ENCODE data around the gene CROCC2. TPM values are rescaled to one million over a fixed set of nuclear protein-coding genes. Genes with fewer than 3 reads are reported as not detected.
A peak's percentile ranks its signal among the peaks of the same experiment; 100 is the strongest.

CROCC2 gene
- total RNA-seq, 6 donors from 2014 or later = 0.23 to 17.8 (median 7.6) TPM

- Histone ChIP-seq H3K4me1 (no peaks in the 10 kb centered on the region), H3K27me3 (no peaks in the 10 kb centered on the region), H3K9me3 (no peaks in the 10 kb centered on the region), H3K27ac (no peak overlapping the region), H3K36me3 (no peaks in the 10 kb centered on the region), H3K4me3 (no peak overlapping the region)
- TF ChIP-seq POLR2A (IDR thresholded peaks at IDR 0.05) = no peak
- TF ChIP-seq CTCF (IDR thresholded peaks at IDR 0.05) = no peak
- no peak for TF ChIP-seq POLR2AphosphoS5 (IDR thresholded peaks at IDR 0.05)
- TF ChIP-seq EP300 (IDR thresholded peaks at IDR 0.05) = no peak
- DNase-seq (peak in 1 of 2 donors; percentile 72), ATAC-seq (ENCODE audit: low FRiP score in 2 of 2) (no peak)
- WGBS, 2 donors = 72 to 85% methylated on average over 2 to 13 of the region's 18 CpGs
Observed at GRCh38 chr2:240878341-240878936, 27.7 kb upstream of the CROCC2 start.

- ATAC-seq (ENCODE audit: low FRiP score in 2 of 2) = peak in 1 of 2 donors; percentile 1
- no peaks in the 10 kb centered on the region for H3K4me1 ChIP-seq
- no peaks in the 10 kb centered on the region for H3K9me3 ChIP-seq
- WGBS, 2 donors = 68 to 71% methylated on average over 7 of the region's 7 CpGs
- peak in 1 of 2 donors; percentile 40 for DNase-seq
- no peaks in the 10 kb centered on the region for H3K27me3 ChIP-seq
- no peaks in the 10 kb centered on the region for H3K36me3 ChIP-seq
- no peak for TF ChIP-seq EP300 (IDR thresholded peaks at IDR 0.05)
- no peak overlapping the region for H3K27ac ChIP-seq
- H3K4me3 ChIP-seq = no peak overlapping the region
Observed at GRCh38 chr2:240879105-240879504, 27.0 kb upstream of the CROCC2 start.

GRCh38 chr2:240881913-240882312, 24.2 kb upstream of the CROCC2 start:
- 62 to 66% methylated on average over 6 of the region's 6 CpGs for WGBS, 2 donors
- no peak for TF ChIP-seq CTCF (IDR thresholded peaks at IDR 0.05)
- TF ChIP-seq POLR2A (IDR thresholded peaks at IDR 0.05) = no peak
- TF ChIP-seq EP300 (IDR thresholded peaks at IDR 0.05) = no peak
- no peak for TF ChIP-seq POLR2AphosphoS5 (IDR thresholded peaks at IDR 0.05)
- no peak overlapping the region for H3K27ac ChIP-seq
- DNase-seq = no peak
- H3K4me1 ChIP-seq = no peaks in the 10 kb centered on the region
- H3K36me3 ChIP-seq = no peaks in the 10 kb centered on the region
- no peak overlapping the region for H3K4me3 ChIP-seq
- H3K27me3 ChIP-seq = no peaks in the 10 kb centered on the region
- no peaks in the 10 kb centered on the region for H3K9me3 ChIP-seq
- no peak for ATAC-seq (ENCODE audit: low FRiP score in 2 of 2)

- Histone ChIP-seq H3K27ac (no peak overlapping the region), H3K36me3 (no peaks in the 10 kb centered on the region), H3K4me1 (no peaks in the 10 kb centered on the region), H3K4me3 (no peak overlapping the region), H3K9me3 (no peaks in the 10 kb centered on the region), H3K27me3 (no peaks in the 10 kb centered on the region)
- DNase-seq = no peak
- ATAC-seq (ENCODE audit: low FRiP score in 2 of 2) = no peak
- WGBS, 2 donors = 91 to 100% methylated on average over 2 of the region's 2 CpGs
- TF ChIP-seq POLR2A (IDR thresholded peaks at IDR 0.05) = no peak
- no peak for TF ChIP-seq CTCF (IDR thresholded peaks at IDR 0.05)
Observed at GRCh38 chr2:240884221-240884620, 21.9 kb upstream of the CROCC2 start.

DNA sequence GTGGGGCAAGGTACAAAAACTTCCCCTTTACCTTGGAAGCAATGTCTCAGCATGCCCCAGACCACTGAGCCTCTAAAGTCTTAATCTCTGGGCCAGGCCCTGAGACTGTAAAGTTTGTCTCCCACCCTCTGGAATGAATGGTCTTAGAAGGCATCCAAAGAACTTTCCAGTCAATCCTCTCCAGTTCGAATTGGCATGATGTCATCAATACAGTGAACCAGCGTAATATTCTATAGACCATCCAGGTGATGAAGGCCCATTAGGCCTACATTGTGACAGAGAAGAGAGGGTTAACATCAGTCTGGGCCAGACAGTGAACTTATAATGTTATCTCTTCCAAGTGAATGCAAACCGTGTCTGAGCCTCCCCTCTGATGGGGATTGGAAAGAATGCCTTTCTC, 21.4 kb upstream of the CROCC2 start:
- DNase-seq = no peak
- no peak overlapping the region for H3K4me3 ChIP-seq
- WGBS, 2 donors = 72 to 81% methylated on average over 3 of the region's 3 CpGs
- TF ChIP-seq CTCF (IDR thresholded peaks at IDR 0.05) (no peak), POLR2A (IDR thresholded peaks at IDR 0.05) (no peak), EP300 (IDR thresholded peaks at IDR 0.05) (no peak), POLR2AphosphoS5 (IDR thresholded peaks at IDR 0.05) (no peak)
- ATAC-seq (ENCODE audit: low FRiP score in 2 of 2) = no peak
- no peaks in the 10 kb centered on the region for H3K4me1 ChIP-seq
- no peaks in the 10 kb centered on the region for H3K9me3 ChIP-seq
- no peaks in the 10 kb centered on the region for H3K27me3 ChIP-seq
- no peak overlapping the region for H3K27ac ChIP-seq
- no peaks in the 10 kb centered on the region for H3K36me3 ChIP-seq
